HepG2 (cell line): Measurements from ENCODE around the gene CASKIN2. TPM values are rescaled to one million over a fixed set of nuclear protein-coding genes. Genes with fewer than 3 reads are reported as not detected.
A peak's percentile ranks its signal among the peaks of the same experiment; 100 is the strongest.

ENCODE experiments used
- EHMT2 ChIP-seq: fragments of 200-600 bp; sonication (generic); IDR thresholded peaks from 2 replicates; pipeline ENCODE4 v1.7.0; 2017; ENCODE audit warnings: antibody characterized with exemption, low read depth, low read length, borderline replicate concordance
- GPBP1L1 ChIP-seq: sonication (generic); formaldehyde crosslinking; IDR thresholded peaks from 2 replicates; pipeline ENCODE4 v1.5.0; 2020; ENCODE audit warnings: mild to moderate bottlenecking, missing genetic modification reagents
- PCBP1 ChIP-seq: fragments of 200-400 bp; formaldehyde crosslinking; IDR thresholded peaks from 2 replicates; pipeline ENCODE4 v1.6.1; 2017; ENCODE audit warnings: mild to moderate bottlenecking, low read depth, low read length, borderline replicate concordance
- SP2 ChIP-seq: sonication (generic); formaldehyde crosslinking; IDR thresholded peaks from 2 replicates; pipeline ENCODE4 v1.5.1; 2020; ENCODE audit warnings: mild to moderate bottlenecking, missing genetic modification reagents
- THRA ChIP-seq: sonication (generic); formaldehyde crosslinking; IDR thresholded peaks from 2 replicates; pipeline ENCODE4 v1.4.0; 2020; ENCODE audit warnings: missing genetic modification reagents, borderline replicate concordance
- WIZ ChIP-seq: sonication (generic); formaldehyde crosslinking; IDR thresholded peaks from 2 replicates; pipeline ENCODE4 v1.5.1; 2020; ENCODE audit warnings: mild to moderate bottlenecking, missing genetic modification reagents
- ZBTB44 ChIP-seq: sonication (generic); formaldehyde crosslinking; IDR thresholded peaks from 2 replicates; pipeline ENCODE4 v1.4.0; 2020; ENCODE audit warnings: missing genetic modification reagents
- ZNF292 ChIP-seq: sonication (generic); formaldehyde crosslinking; IDR thresholded peaks from 2 replicates; pipeline ENCODE4 v1.8.1; 2022; ENCODE audit warnings: mild to moderate bottlenecking, low read depth, missing genetic modification reagents, borderline replicate concordance
- ZNF318 ChIP-seq: sonication (generic); formaldehyde crosslinking; IDR thresholded peaks from 2 replicates; pipeline ENCODE4 v1.4.0; 2020; ENCODE audit warnings: mild to moderate bottlenecking, missing genetic modification reagents
- ZNF740 ChIP-seq: sonication (generic); formaldehyde crosslinking; IDR thresholded peaks from 2 replicates; pipeline ENCODE4 v1.4.0; 2020; ENCODE audit warnings: missing genetic modification reagents
- ZNF747 ChIP-seq: sonication (generic); formaldehyde crosslinking; IDR thresholded peaks from 2 replicates; pipeline ENCODE4 v1.8.1; 2023; ENCODE audit warnings: missing genetic modification reagents, mild to moderate bottlenecking, borderline replicate concordance
- ZSCAN5A ChIP-seq: sonication (generic); formaldehyde crosslinking; IDR thresholded peaks from 2 replicates; pipeline ENCODE4 v1.8.0; 2022; ENCODE audit warnings: mild to moderate bottlenecking, missing genetic modification reagents, borderline replicate concordance
- polyA plus RNA-seq, 8 experiments: library from polyadenylated mRNA; depleted of rRNA in 3 of 8; stranded (reverse) in 7 of 8; unstranded in 1 of 8; fragments of >200 nt; fragmentation: Illumina TruSeq in 4 of 8; extraction: Trizol in 4 of 8; gene quantifications; 2 replicates each; pipeline versions ENCODE4 v1.2.1 to v1.2.3, GENCODE V29; 2011 to 2016; ENCODE audit warnings: low read depth in 4 of 8, missing spikeins in 1 of 8, mixed read lengths in 1 of 8; ENCODE audit not compliant: insufficient read depth in 1 of 8
- total RNA-seq, 5 experiments: library from RNA; depleted of rRNA; stranded (reverse); fragments of >200 nt; fragmentation: Illumina TruSeq; extraction: Trizol; gene quantifications; 2 replicates each; pipeline ENCODE4 v1.2.3, GENCODE V29; 2016; ENCODE audit warnings: low read depth in 1 of 5

The CASKIN2 gene
- total and polyA plus RNA-seq, 2 of the 13 experiments (the other 11 are each of a cell fraction or from before 2014, with no cell fraction given): 5.2 to 7.8 TPM

GRCh38 chr17:75515496-75516254, at the start of gene CASKIN2 (continued):
- TF ChIP-seq ZNF740 (CRISPR knock-in tag) (no peak), PCBP1 (no peak), ZNF318 (CRISPR knock-in tag) (peak; percentile 89; the same call in 1 of the 2 replicates), THRA (CRISPR knock-in tag) (peak; percentile 82), GPBP1L1 (CRISPR knock-in tag) (no peak), SP2 (CRISPR knock-in tag) (peak; percentile 79), ZNF292 (CRISPR knock-in tag) (no peak), EHMT2 (peak; percentile 98), ZSCAN5A (CRISPR knock-in tag) (peak; percentile 18; the same call in 1 of the 2 replicates), ZBTB44 (CRISPR knock-in tag) (peak; percentile 95; the same call in 1 of the 2 replicates), ZNF747 (CRISPR knock-in tag) (peak; percentile 73; the same call in 1 of the 2 replicates), WIZ (peak; percentile 99)
